ENCODE measurements around the gene G6PD. TPM values are rescaled to one million over a fixed set of nuclear protein-coding genes. Genes with fewer than 3 reads are reported as not detected.
"Not testable (repeated sequence)": the region's sequence is repeated elsewhere in the genome, so short reads cannot be mapped to it uniquely, and the experiment has no call there.

The G6PD gene
- total RNA-seq, 6 donors from 2014 or later: 50.4 to 112 (median 81.7) TPM

DNA sequence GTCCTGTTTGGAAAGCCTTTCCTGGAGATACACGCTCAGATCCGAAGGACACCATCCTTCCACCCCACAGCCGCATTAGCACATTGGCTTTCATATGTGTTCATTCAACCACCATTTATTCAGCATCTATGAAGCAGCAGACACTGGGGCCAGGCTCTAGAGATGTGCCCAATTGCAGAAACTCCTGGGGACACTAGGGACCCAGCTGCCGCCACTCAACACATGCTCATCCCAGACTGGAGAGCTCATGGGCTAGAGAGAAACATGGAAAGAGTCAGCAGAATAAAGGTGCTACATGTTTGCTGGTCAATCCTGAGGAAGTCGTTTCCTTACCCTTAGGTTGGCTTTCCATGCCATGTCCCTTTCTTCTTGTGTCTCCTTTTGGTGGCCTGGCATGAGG, 45.9 kb upstream of the G6PD start:
- TF ChIP-seq EP300 (IDR thresholded peaks at IDR 0.05): no peak
- TF ChIP-seq POLR2AphosphoS5 (IDR thresholded peaks at IDR 0.05): no peak
- TF ChIP-seq POLR2A (IDR thresholded peaks at IDR 0.05): no peak
- TF ChIP-seq, protein P1, sequence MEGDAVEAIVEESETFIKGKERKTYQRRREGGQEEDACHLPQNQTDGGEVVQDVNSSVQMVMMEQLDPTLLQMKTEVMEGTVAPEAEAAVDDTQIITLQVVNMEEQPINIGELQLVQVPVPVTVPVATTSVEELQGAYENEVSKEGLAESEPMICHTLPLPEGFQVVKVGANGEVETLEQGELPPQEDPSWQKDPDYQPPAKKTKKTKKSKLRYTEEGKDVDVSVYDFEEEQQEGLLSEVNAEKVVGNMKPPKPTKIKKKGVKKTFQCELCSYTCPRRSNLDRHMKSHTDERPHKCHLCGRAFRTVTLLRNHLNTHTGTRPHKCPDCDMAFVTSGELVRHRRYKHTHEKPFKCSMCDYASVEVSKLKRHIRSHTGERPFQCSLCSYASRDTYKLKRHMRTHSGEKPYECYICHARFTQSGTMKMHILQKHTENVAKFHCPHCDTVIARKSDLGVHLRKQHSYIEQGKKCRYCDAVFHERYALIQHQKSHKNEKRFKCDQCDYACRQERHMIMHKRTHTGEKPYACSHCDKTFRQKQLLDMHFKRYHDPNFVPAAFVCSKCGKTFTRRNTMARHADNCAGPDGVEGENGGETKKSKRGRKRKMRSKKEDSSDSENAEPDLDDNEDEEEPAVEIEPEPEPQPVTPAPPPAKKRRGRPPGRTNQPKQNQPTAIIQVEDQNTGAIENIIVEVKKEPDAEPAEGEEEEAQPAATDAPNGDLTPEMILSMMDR (IDR thresholded peaks at IDR 0.05): no peak
- Histone ChIP-seq H3K4me3 (no peak overlapping the region), H3K9me3 (no peaks in the 10 kb centered on the region), H3K27ac (no peak overlapping the region), H3K4me1 (no peaks in the 10 kb centered on the region), H3K36me3 (no peaks in the 10 kb centered on the region), H3K27me3 (no peaks in the 10 kb centered on the region)
- DNase-seq: no peak
- no peak for ATAC-seq (ENCODE audit: low FRiP score in 2 of 2)
- 82 to 89% methylated on average over 4 to 5 of the region's 5 CpGs for WGBS, 2 donors

- H3K36me3 ChIP-seq; H3K4me1 ChIP-seq; H3K9me3 ChIP-seq; DNase-seq; ATAC-seq (ENCODE audit: low FRiP score in 2 of 2); H3K4me3 ChIP-seq; H3K27ac ChIP-seq; H3K27me3 ChIP-seq: not testable (repeated sequence)
- WGBS, 2 donors: 3% methylated on average over 5 of the region's 13 CpGs; no CpG with 5 or more reads in 1 of the 2 donors
These were observed 43.8 kb upstream of the G6PD start for GRCh38 chrX:154590415-154590814.

DNA sequence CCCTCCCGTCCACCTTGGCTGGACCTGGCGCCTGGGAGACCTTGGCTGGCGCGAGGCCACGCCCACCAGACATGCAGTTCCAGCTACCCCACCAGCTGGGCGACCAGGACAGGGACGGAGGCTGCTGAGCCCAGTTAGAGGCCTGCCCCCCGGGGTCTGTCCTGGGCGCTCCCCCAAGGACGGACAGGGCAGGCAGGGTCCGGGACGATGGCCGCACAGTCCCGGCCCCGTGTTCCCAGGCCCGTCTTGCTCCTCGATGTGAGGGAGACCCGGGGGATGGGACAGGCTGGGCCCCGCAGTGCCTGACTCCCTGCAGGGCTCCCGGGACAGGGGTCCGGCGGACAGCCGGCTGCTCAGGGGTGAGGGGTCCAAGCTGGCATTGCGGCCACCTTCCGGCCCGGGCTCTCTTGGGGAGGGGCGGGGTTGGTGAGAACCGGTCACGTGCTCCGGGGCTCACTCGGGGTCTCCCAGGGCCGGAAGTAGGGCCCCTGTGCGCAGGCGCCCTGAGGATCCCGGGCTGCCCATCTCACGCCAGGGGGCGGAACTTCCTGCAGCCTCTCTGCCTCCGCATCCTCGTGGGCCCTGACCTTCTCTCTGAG, 38.0 kb upstream of the G6PD start, which contains the start of gene CTAG1A:
Gene CTAG1A, plus strand, starts transcription at position 549 of the 599 bp plus-strand sequence. CDS start 74 bp downstream, outside the sequence.
- H3K4me1 ChIP-seq, DNase-seq, H3K4me3 ChIP-seq, H3K27me3 ChIP-seq, H3K9me3 ChIP-seq, H3K27ac ChIP-seq, H3K36me3 ChIP-seq: not testable (repeated sequence)
- peak in 1 of 2 donors; percentile 54 for ATAC-seq (ENCODE audit: low FRiP score in 2 of 2)
- no CpG with 5 or more reads among the region's 39 CpGs for WGBS, 2 donors

DNA sequence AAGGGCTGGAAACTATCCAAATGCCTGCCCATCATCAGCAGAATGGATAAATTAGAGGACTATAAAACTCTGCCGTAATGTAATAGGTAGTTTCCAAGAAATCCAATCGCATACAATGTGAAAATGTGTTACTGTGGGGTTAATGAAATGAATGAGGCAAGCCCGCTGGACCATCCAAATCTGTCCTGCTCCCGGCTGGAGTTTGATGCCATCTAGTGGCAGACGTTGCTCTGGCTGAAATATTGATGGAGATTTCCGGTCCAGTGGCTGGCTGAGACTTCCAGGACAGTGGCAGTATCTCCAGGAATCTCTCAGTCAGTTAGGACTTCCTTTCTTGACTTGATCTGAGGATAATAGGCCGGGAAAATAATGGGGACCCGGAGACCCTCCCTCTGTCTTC, 36.3 kb upstream of the G6PD start:
- H3K4me3 ChIP-seq, H3K4me1 ChIP-seq, H3K9me3 ChIP-seq, H3K27me3 ChIP-seq, DNase-seq, H3K36me3 ChIP-seq, H3K27ac ChIP-seq: not testable (repeated sequence)
- WGBS, 2 donors: no CpG with 5 or more reads among the region's 8 CpGs
- peak in 1 of 2 donors; percentile 54 for ATAC-seq (ENCODE audit: low FRiP score in 2 of 2)

GRCh38 chrX:154575076-154575475, 28.4 kb upstream of the G6PD start:
- not testable (repeated sequence) for H3K4me3 ChIP-seq, H3K27ac ChIP-seq, H3K4me1 ChIP-seq, DNase-seq, H3K9me3 ChIP-seq, H3K27me3 ChIP-seq, H3K36me3 ChIP-seq
- WGBS, 2 donors: no CpG with 5 or more reads among the region's 5 CpGs
- ATAC-seq (ENCODE audit: low FRiP score in 2 of 2): peak in 1 of 2 donors; percentile 65

DNA sequence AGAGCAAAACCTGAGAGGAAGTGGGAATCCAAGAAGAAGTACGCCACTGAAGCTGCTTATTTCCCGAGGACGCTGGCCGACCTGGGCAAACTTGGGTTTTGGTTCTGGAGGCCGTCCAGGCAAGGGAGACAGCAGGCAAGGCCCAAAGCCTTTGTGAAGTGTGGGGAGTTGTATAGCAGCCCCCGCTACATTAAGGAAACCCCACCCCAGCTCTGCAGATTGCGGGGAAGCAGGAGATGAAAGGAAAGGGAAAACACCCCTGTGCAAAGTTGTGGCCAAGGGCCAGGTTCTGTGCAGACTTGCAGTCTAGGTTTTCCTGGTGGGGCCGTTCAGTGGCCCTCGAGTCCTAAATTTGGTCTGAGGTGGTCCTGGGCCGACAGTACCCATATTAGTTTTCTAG, 26.4 kb upstream of the G6PD start:
- no CpG with 5 or more reads among the region's 10 CpGs for WGBS, 2 donors
- not testable (repeated sequence) for ATAC-seq (ENCODE audit: low FRiP score in 2 of 2)

DNA sequence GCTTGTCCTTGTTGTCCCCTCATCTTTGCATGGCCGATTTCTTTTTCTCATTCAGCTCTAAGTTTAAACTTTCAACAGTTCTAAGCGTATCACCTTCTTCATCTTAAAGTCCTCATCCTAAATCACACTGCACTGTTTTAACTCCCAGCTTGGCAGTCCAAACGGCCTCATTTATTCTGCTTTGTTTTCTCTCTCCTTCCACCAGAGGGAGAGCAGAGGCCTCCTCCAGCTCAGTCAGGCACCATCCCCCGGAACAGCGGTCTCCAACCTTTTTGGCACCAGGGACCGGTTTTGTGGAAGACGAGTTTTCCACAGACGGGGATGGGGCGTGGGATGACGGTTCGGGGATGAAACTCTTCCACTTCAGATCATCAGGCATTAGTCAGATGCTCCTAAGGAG, 23.7 kb upstream of the G6PD start:
- not testable (repeated sequence) for H3K4me3 ChIP-seq; DNase-seq; H3K4me1 ChIP-seq; H3K27ac ChIP-seq; H3K27me3 ChIP-seq; H3K36me3 ChIP-seq; H3K9me3 ChIP-seq; ATAC-seq (ENCODE audit: low FRiP score in 2 of 2)
- no CpG with 5 or more reads among the region's 11 CpGs for WGBS, 2 donors

More for the DNA sequence above, 26.4 kb upstream of the G6PD start:
- H3K4me3 ChIP-seq, H3K27ac ChIP-seq, H3K36me3 ChIP-seq, H3K9me3 ChIP-seq, H3K4me1 ChIP-seq, DNase-seq, H3K27me3 ChIP-seq: not testable (repeated sequence)

DNA sequence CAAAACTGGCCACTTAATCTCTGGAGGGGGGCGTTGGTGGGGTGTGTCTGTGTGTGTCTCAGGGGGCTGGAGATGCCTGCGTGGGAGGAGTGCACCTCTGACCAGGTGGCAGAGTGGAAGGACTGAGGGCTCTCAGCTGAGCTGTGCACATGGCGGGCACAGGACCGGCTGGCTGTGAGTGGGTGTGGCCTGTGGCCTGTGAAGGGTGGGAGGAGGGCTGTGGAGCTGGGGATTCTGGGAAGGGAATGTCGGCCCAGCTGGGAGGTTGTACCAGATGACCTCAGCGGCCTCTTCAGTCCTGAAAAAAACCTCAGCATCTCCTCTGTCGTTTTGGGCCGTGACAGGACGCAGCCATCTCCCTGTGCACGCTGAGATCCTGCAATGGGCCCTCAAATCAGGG, 15.6 kb upstream of the G6PD start:
- H3K27ac ChIP-seq, H3K27me3 ChIP-seq, H3K4me3 ChIP-seq, DNase-seq, H3K9me3 ChIP-seq, H3K4me1 ChIP-seq, H3K36me3 ChIP-seq: not testable (repeated sequence)
- ATAC-seq (ENCODE audit: low FRiP score in 2 of 2): peak in 1 of 2 donors; percentile 64
- no CpG with 5 or more reads among the region's 10 CpGs for WGBS, 2 donors

DNA sequence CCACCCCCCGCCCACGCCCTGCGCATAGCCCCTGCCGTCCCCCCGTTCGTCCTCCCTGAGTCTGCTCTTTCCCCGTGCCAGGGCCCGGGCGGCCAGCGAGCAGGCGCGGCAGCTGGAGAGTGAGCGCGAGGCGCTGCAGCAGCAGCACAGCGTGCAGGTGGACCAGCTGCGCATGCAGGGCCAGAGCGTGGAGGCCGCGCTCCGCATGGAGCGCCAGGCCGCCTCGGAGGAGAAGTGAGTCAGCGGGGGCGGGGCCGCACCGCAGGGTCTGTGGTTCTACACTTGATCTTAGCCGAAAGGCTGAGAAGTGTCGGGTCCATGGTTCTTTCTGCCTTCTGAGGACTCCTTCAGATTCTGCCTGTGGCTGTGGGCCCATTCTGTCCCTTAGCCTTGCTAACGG, 13.7 kb upstream of the G6PD start:
- DNase-seq: not testable (repeated sequence)

GRCh38 chrX:154558896-154559295, 12.2 kb upstream of the G6PD start:
- not testable (repeated sequence) for H3K4me1 ChIP-seq; H3K27me3 ChIP-seq; H3K4me3 ChIP-seq; ATAC-seq (ENCODE audit: low FRiP score in 2 of 2); H3K27ac ChIP-seq; H3K9me3 ChIP-seq; DNase-seq
- 88% methylated on average over 9 of the region's 21 CpGs; no CpG with 5 or more reads in 1 of the 2 donors for WGBS, 2 donors
- H3K36me3 ChIP-seq: peaks cover 0 to 17% (median 5%) of the 10 kb centered on the region in 4 donors

More for the DNA sequence above, 13.7 kb upstream of the G6PD start:
- not testable (repeated sequence) for H3K4me1 ChIP-seq; H3K27me3 ChIP-seq; ATAC-seq (ENCODE audit: low FRiP score in 2 of 2); H3K27ac ChIP-seq; H3K4me3 ChIP-seq; H3K36me3 ChIP-seq; H3K9me3 ChIP-seq
- WGBS, 2 donors: 91% methylated on average over 13 of the region's 31 CpGs; no CpG with 5 or more reads in 1 of the 2 donors

GRCh38 chrX:154558060-154558690, 11.5 kb upstream of the G6PD start:
- H3K36me3 ChIP-seq: peaks cover 0 to 23% (median 8%) of the 10 kb centered on the region in 4 donors
- ATAC-seq (ENCODE audit: low FRiP score in 2 of 2); DNase-seq; H3K9me3 ChIP-seq; H3K4me1 ChIP-seq; H3K27ac ChIP-seq; H3K4me3 ChIP-seq; H3K27me3 ChIP-seq: not testable (repeated sequence)
- WGBS, 2 donors: no CpG with 5 or more reads among the region's 24 CpGs

Measured in upper lobe of left lung (tissue), 6 donors.